Activated CD4-positive, alpha-beta T cell treated with anti-CD3 and anti-CD28 coated beads for 1 hour (primary cell): ENCODE results near the gene OTOP2.
A peak's percentile ranks its signal among the peaks of the same experiment; 100 is the strongest.
"Not testable (repeated sequence)": the region's sequence is repeated elsewhere in the genome, so short reads cannot be mapped to it uniquely, and the experiment has no call there.

Source experiments
- DNase-seq: peaks from one replicate; pipeline ENCODE4 v3.0.0-alpha.2; 2020

The OTOP2 gene

GRCh38 chr17:74975943-74976342 is 51.9 kb downstream of the OTOP2 start:
- no peak for DNase-seq

- no peak for DNase-seq
These were observed 53.7 kb downstream of the OTOP2 start for GRCh38 chr17:74977802-74978201.

- no peak for DNase-seq
These were observed 54.2 kb downstream of the OTOP2 start for GRCh38 chr17:74978240-74978639.

- DNase-seq: no peak
These were observed 55.5 kb downstream of the OTOP2 start for GRCh38 chr17:74979408-74980146.

- DNase-seq: no peak
These were observed 57.4 kb downstream of the OTOP2 start for GRCh38 chr17:74981318-74981978.

- DNase-seq: peak; percentile 65
These were observed 58.0 kb downstream of the OTOP2 start for GRCh38 chr17:74981979-74982662.

GRCh38 chr17:74982663-74983313 is 58.7 kb downstream of the OTOP2 start:
- not testable (repeated sequence) for DNase-seq
